ENCODE results near the gene ELP4.
"Not testable (repeated sequence)": the region's sequence is repeated elsewhere in the genome, so short reads cannot be mapped to it uniquely, and the experiment has no call there.

The ELP4 gene

GRCh38 chr11:31509429-31510345, at the start of gene ELP4, which contains the start of gene IMMP1L:
Gene ELP4, plus strand, starts transcription at chr11:31509767. Its CDS starts 18 bp downstream, at chr11:31509785.
Gene IMMP1L, minus strand, starts transcription at chr11:31509622. Its CDS starts 46,346 bp downstream, at chr11:31463276.
- peak; percentile 95 for DNase-seq

- DNase-seq: no peak
Observed at GRCh38 chr11:31464436-31464835, 45.1 kb upstream of the ELP4 start.

GRCh38 chr11:31474083-31474482, 35.5 kb upstream of the ELP4 start:
- DNase-seq: no peak

GRCh38 chr11:31477528-31478222, 31.9 kb upstream of the ELP4 start:
- DNase-seq: no peak

- no peak for DNase-seq
Observed at GRCh38 chr11:31478223-31478590, 31.4 kb upstream of the ELP4 start.

GRCh38 chr11:31479066-31479465, 30.5 kb upstream of the ELP4 start:
- DNase-seq: no peak

GRCh38 chr11:31480930-31481329, 28.6 kb upstream of the ELP4 start:
- no peak for DNase-seq

GRCh38 chr11:31484497-31484896, 25.1 kb upstream of the ELP4 start:
- no peak for DNase-seq

GRCh38 chr11:31487848-31488247, 21.7 kb upstream of the ELP4 start:
- DNase-seq: no peak

- no peak for DNase-seq
Observed at GRCh38 chr11:31492320-31492913, 17.1 kb upstream of the ELP4 start.

GRCh38 chr11:31493235-31493634, 16.3 kb upstream of the ELP4 start:
- DNase-seq: no peak

- DNase-seq: not testable (repeated sequence)
Observed at GRCh38 chr11:31493762-31494161, 15.8 kb upstream of the ELP4 start.

- no peak for DNase-seq
Observed at GRCh38 chr11:31499576-31500178, 9.9 kb upstream of the ELP4 start.

- no peak for DNase-seq
Observed at GRCh38 chr11:31500560-31500959, 9.0 kb upstream of the ELP4 start.

GRCh38 chr11:31509051-31509428, 527 bp upstream of the ELP4 start:
- DNase-seq: no peak

- no peak for DNase-seq
Observed at GRCh38 chr11:31512117-31512516, 2.5 kb downstream of the ELP4 start.

- no peak for DNase-seq
Observed at GRCh38 chr11:31521497-31522150, 12.1 kb downstream of the ELP4 start.

GRCh38 chr11:31529189-31529588, 19.6 kb downstream of the ELP4 start:
- DNase-seq: no peak

- DNase-seq: no peak
Observed at GRCh38 chr11:31529701-31530100, 20.1 kb downstream of the ELP4 start.

- no peak for DNase-seq
Observed at GRCh38 chr11:31531293-31531692, 21.7 kb downstream of the ELP4 start.

GRCh38 chr11:31535479-31535878, 25.9 kb downstream of the ELP4 start:
- no peak for DNase-seq

GRCh38 chr11:31542862-31543261, 33.3 kb downstream of the ELP4 start:
- no peak for DNase-seq

GRCh38 chr11:31555938-31556337, 46.4 kb downstream of the ELP4 start:
- DNase-seq: no peak

Data from activated naive CD4-positive, alpha-beta T cell treated with anti-CD3 and anti-CD28 coated beads, Interleukin-2, amount 50 U/mL, for 16 hours (primary cell).